HEK293 (cell line): Measurements from ENCODE around the gene NISCH.

ENCODE experiments used
- CTCF ChIA-PET: fragments of 350-600 bp; formaldehyde crosslinking; extraction: SDS; loops from one replicate; lab custom pipeline; 2021; ENCODE audit warnings: antibody characterized with exemption; lab: Yijun Ruan, JAX
- POLR2A ChIA-PET: fragments of 300-600 bp; formaldehyde crosslinking; extraction: SDS; loops from one replicate; lab custom pipeline; 2020; ENCODE audit warnings: antibody characterized with exemption, inconsistent platforms; lab: Yijun Ruan, JAX
- H3K27ac ChIP-seq: fragments of 200-500 bp; sonication (Bioruptor generic); 2 replicates; pipeline ENCODE4 v1.5.1; 2014; ENCODE audit warnings: low read depth, low read length, control low read depth, inconsistent platforms; ENCODE audit errors: extremely low read depth
- H3K36me3 ChIP-seq, 2 experiments: fragments of 200-500 bp in 1 of 2; sonication (Bioruptor generic) in 1 of 2; 1 replicate in 1 of 2; 2 replicates in 1 of 2; pipeline ENCODE4 v1.5.1; 2014 to 2017; ENCODE audit warnings: inconsistent platforms in 2 of 2, low read length in 2 of 2; ENCODE audit not compliant: control insufficient read depth in 2 of 2, insufficient read depth in 1 of 2
- H3K4me1 ChIP-seq: fragments of 200-500 bp; sonication (Bioruptor generic); 2 replicates; pipeline ENCODE4 v1.5.1; 2014; ENCODE audit warnings: mild to moderate bottlenecking, low read length, inconsistent platforms; ENCODE audit not compliant: control insufficient read depth, insufficient read depth
- H3K4me3 ChIP-seq: 2 replicates; pipeline ENCODE4 v1.5.1; 2011; ENCODE audit warnings: low read depth, mild to moderate bottlenecking, control low read depth, low read length, moderate library complexity
- H3K9me3 ChIP-seq: fragments of 200-500 bp; sonication (Bioruptor generic); 2 replicates; pipeline ENCODE4 v1.5.1; 2014; ENCODE audit warnings: low read depth, low read length, inconsistent platforms; ENCODE audit not compliant: control insufficient read depth, insufficient read depth
- ATF2 ChIP-seq: fragments of 450-650 bp; formaldehyde crosslinking; IDR thresholded peaks from 2 replicates; pipeline ENCODE4 v1.5.1; 2016; ENCODE audit warnings: missing biosample characterization, missing genetic modification characterization, low read depth
- GLI2 ChIP-seq: fragments of 450-650 bp; formaldehyde crosslinking; IDR thresholded peaks from 2 replicates; pipeline ENCODE4; 2017; ENCODE audit warnings: missing biosample characterization, missing genetic modification characterization, low read depth, borderline replicate concordance
- HOXD13 ChIP-seq: sonication (generic); formaldehyde crosslinking; IDR thresholded peaks from 2 replicates; pipeline ENCODE4 v1.8.0; 2022; ENCODE audit warnings: missing genetic modification reagents, borderline replicate concordance
- KLF10 ChIP-seq: fragments of 450-650 bp; IDR thresholded peaks from 2 replicates; pipeline ENCODE4 v1.5.1; 2018; ENCODE audit warnings: missing biosample characterization, mild to moderate bottlenecking, missing genetic modification characterization
- PATZ1 ChIP-seq: fragments of 450-650 bp; formaldehyde crosslinking; IDR thresholded peaks from 2 replicates; pipeline ENCODE4 v1.5.1; 2016; ENCODE audit warnings: missing biosample characterization, missing genetic modification characterization
- PRDM4 ChIP-seq: fragments of 450-650 bp; formaldehyde crosslinking; IDR thresholded peaks from 2 replicates; pipeline ENCODE4 v1.5.1; 2017; ENCODE audit warnings: missing biosample characterization, missing genetic modification characterization
- SCRT1 ChIP-seq: fragments of 450-650 bp; formaldehyde crosslinking; IDR thresholded peaks from 2 replicates; pipeline ENCODE4 v1.5.1; 2016; ENCODE audit warnings: missing biosample characterization, missing genetic modification characterization, borderline replicate concordance
- SCRT2 ChIP-seq: fragments of 450-650 bp; formaldehyde crosslinking; IDR thresholded peaks from 2 replicates; pipeline ENCODE4 v1.5.1; 2016; ENCODE audit warnings: missing biosample characterization, missing genetic modification characterization
- YY2 ChIP-seq: fragments of 450-650 bp; formaldehyde crosslinking; IDR thresholded peaks from 2 replicates; pipeline ENCODE4 v1.5.1; 2016; ENCODE audit warnings: missing biosample characterization, missing genetic modification characterization
- ZFHX2 ChIP-seq: fragments of 450-650 bp; formaldehyde crosslinking; conservative IDR thresholded peaks from 2 replicates; pipeline ENCODE4 v1.5.1; 2016; ENCODE audit warnings: missing biosample characterization, missing genetic modification characterization
- ZIC2 ChIP-seq: fragments of 450-650 bp; formaldehyde crosslinking; IDR thresholded peaks from 2 replicates; pipeline ENCODE4 v1.5.1; 2016; ENCODE audit warnings: missing biosample characterization, missing genetic modification characterization
- ZNF114 ChIP-seq: fragments of 450-650 bp; formaldehyde crosslinking; IDR thresholded peaks from 2 replicates; pipeline ENCODE4 v1.5.0; 2017; ENCODE audit warnings: missing biosample characterization, missing genetic modification characterization
- ZNF121 ChIP-seq: fragments of 450-650 bp; formaldehyde crosslinking; IDR thresholded peaks from 2 replicates; pipeline ENCODE4 v1.5.1; 2016; ENCODE audit warnings: missing biosample characterization, missing genetic modification characterization
- ZNF140 ChIP-seq: fragments of 450-650 bp; formaldehyde crosslinking; IDR thresholded peaks from 2 replicates; pipeline ENCODE4 v1.5.1; 2016; ENCODE audit warnings: missing biosample characterization, missing genetic modification characterization
- ZNF174 ChIP-seq: fragments of 450-650 bp; formaldehyde crosslinking; IDR thresholded peaks from 2 replicates; pipeline ENCODE4 v1.5.0; 2017; ENCODE audit warnings: missing biosample characterization, mild to moderate bottlenecking, missing genetic modification characterization
- ZNF175 ChIP-seq: fragments of 450-650 bp; formaldehyde crosslinking; IDR thresholded peaks from 2 replicates; pipeline ENCODE4 v1.5.1; 2016; ENCODE audit warnings: missing biosample characterization, missing genetic modification characterization
- ZNF18 ChIP-seq: fragments of 450-650 bp; formaldehyde crosslinking; IDR thresholded peaks from 2 replicates; pipeline ENCODE4 v1.5.1; 2016; ENCODE audit warnings: missing biosample characterization, missing genetic modification characterization
- ZNF223 ChIP-seq: fragments of 450-650 bp; formaldehyde crosslinking; IDR thresholded peaks from 2 replicates; pipeline ENCODE4 v1.5.1; 2016; ENCODE audit warnings: missing biosample characterization, missing genetic modification characterization
- ZNF354C ChIP-seq: fragments of 450-650 bp; formaldehyde crosslinking; IDR thresholded peaks from 2 replicates; pipeline ENCODE4 v1.5.1; 2016; ENCODE audit warnings: missing biosample characterization, missing genetic modification characterization, low read depth, borderline replicate concordance
- ZNF426 ChIP-seq: fragments of 450-650 bp; formaldehyde crosslinking; IDR thresholded peaks from 2 replicates; pipeline ENCODE4 v1.5.1; 2017; ENCODE audit warnings: missing biosample characterization, missing genetic modification characterization, mild to moderate bottlenecking, inconsistent platforms, moderate library complexity
- ZNF510 ChIP-seq: fragments of 450-650 bp; formaldehyde crosslinking; IDR thresholded peaks from 2 replicates; pipeline ENCODE4 v1.5.1; 2018; ENCODE audit warnings: mild to moderate bottlenecking, missing genetic modification characterization, missing biosample characterization; ENCODE audit not compliant: insufficient replicate concordance
- ZNF521 ChIP-seq: fragments of 450-650 bp; formaldehyde crosslinking; IDR thresholded peaks from 2 replicates; pipeline ENCODE4 v1.5.1; 2017; ENCODE audit warnings: missing biosample characterization, mild to moderate bottlenecking, missing genetic modification characterization
- ZNF629 ChIP-seq: fragments of 450-650 bp; formaldehyde crosslinking; IDR thresholded peaks from 2 replicates; pipeline ENCODE4 v1.5.1; 2017; ENCODE audit warnings: missing biosample characterization, missing genetic modification characterization
- ZNF704 ChIP-seq: fragments of 450-650 bp; formaldehyde crosslinking; IDR thresholded peaks from 2 replicates; pipeline ENCODE4 v1.5.1; 2016; ENCODE audit warnings: missing biosample characterization, missing genetic modification characterization
- ZSCAN23 ChIP-seq: fragments of 450-650 bp; formaldehyde crosslinking; IDR thresholded peaks from 2 replicates; pipeline ENCODE4 v1.5.1; 2016; ENCODE audit warnings: missing biosample characterization, missing genetic modification characterization
- ZSCAN30 ChIP-seq: fragments of 450-650 bp; IDR thresholded peaks from 2 replicates; pipeline ENCODE4 v1.5.1; 2018; ENCODE audit warnings: missing biosample characterization, mild to moderate bottlenecking, missing genetic modification characterization, moderate library complexity

The NISCH gene

GRCh38 chr3:52535411-52536111 lies 80.2 kb downstream of the NISCH start:
- H3K4me1 ChIP-seq, result peaks cover 4% of the 10 kb centered on the region; the same call in 1 of the 2 replicates
- no peaks in the 10 kb centered on the region for H3K9me3 ChIP-seq
- no peak for TF ChIP-seq ZNF510 (tag by site-specific recombination)
- TF ChIP-seq ZNF140 (tag by site-specific recombination), result no peak
- 0 out of 2 replicates have a peak, but pooled peaks have one; percentile 29 for TF ChIP-seq SCRT1 (tag by site-specific recombination)
- no peak for TF ChIP-seq GLI2 (tag by site-specific recombination)
- no peak for TF ChIP-seq ZNF223 (tag by site-specific recombination)
- peak; percentile 82 for TF ChIP-seq SCRT2 (tag by site-specific recombination)
- TF ChIP-seq ZNF121 (tag by site-specific recombination), result peak; percentile 68; the same call in 1 of the 2 replicates
- TF ChIP-seq PRDM4 (tag by site-specific recombination), result no peak
- CTCF ChIA-PET, result no interaction called here
- H3K27ac ChIP-seq, result no peak overlapping the region
- POLR2A ChIA-PET, result interaction anchor here (0.6 to 1.1 kb wide), 15 partner anchors 9 to 480 kb away, joined by 3 to 8 read pairs (median 4); partner anchors contain the start of genes DUSP7, GNL3, NEK4 and PBRM1
- H3K4me3 ChIP-seq, result no peak overlapping the region
- peaks cover 0 to 37% of the 10 kb centered on the region in 2 experiments; a peak in 1 of 3 replicates for H3K36me3 ChIP-seq

- Histone ChIP-seq H3K9me3 (no peaks in the 10 kb centered on the region), H3K27ac (no peak overlapping the region), H3K4me1 (peaks cover 4% of the 10 kb centered on the region; the same call in 1 of the 2 replicates), H3K36me3 (peaks cover 0 to 37% of the 10 kb centered on the region in 2 experiments; a peak in 1 of 3 replicates), H3K4me3 (no peak overlapping the region)
- CTCF ChIA-PET, result no interaction called here
- POLR2A ChIA-PET, result interaction anchor here (0.5 to 1.1 kb wide), 16 partner anchors 9 to 480 kb away, joined by 3 to 8 read pairs (median 4); partner anchors contain the start of genes DUSP7, GNL3, NEK4 and PBRM1
- TF ChIP-seq PATZ1 (tag by site-specific recombination), result 0 out of 2 replicates have a peak, but pooled peaks have one; percentile 53
- no peak for TF ChIP-seq ZNF175 (tag by site-specific recombination)
- TF ChIP-seq ZNF704 (tag by site-specific recombination), result no peak
- 0 out of 2 replicates have a peak, but pooled peaks have one; percentile 0 for TF ChIP-seq SCRT2 (tag by site-specific recombination)
- 0 out of 2 replicates have a peak, but pooled peaks have one; percentile 15 for TF ChIP-seq ZIC2 (tag by site-specific recombination)
- TF ChIP-seq KLF10 (tag by site-specific recombination), result peak; percentile 73
- TF ChIP-seq ZNF354C, result no peak
- no peak for TF ChIP-seq ZSCAN30
- no peak for TF ChIP-seq ATF2
- no peak for TF ChIP-seq ZFHX2 (tag by site-specific recombination)
- no peak for TF ChIP-seq ZSCAN23 (tag by site-specific recombination)
- TF ChIP-seq ZNF426 (tag by site-specific recombination), result no peak
- no peak for TF ChIP-seq ZNF629
- no peak for TF ChIP-seq ZNF174 (tag by site-specific recombination)
- TF ChIP-seq ZNF114, result no peak
- TF ChIP-seq HOXD13, result no peak
- TF ChIP-seq ZNF521 (tag by site-specific recombination), result no peak
- no peak for TF ChIP-seq ZNF18 (tag by site-specific recombination)
- TF ChIP-seq YY2 (tag by site-specific recombination), result 0 out of 2 replicates have a peak, but pooled peaks have one; percentile 28
These were observed 80.6 kb downstream of the NISCH start for GRCh38 chr3:52536112-52536368.
